ENCODE results near the gene PI4K2B.

Gene PI4K2B

DNA sequence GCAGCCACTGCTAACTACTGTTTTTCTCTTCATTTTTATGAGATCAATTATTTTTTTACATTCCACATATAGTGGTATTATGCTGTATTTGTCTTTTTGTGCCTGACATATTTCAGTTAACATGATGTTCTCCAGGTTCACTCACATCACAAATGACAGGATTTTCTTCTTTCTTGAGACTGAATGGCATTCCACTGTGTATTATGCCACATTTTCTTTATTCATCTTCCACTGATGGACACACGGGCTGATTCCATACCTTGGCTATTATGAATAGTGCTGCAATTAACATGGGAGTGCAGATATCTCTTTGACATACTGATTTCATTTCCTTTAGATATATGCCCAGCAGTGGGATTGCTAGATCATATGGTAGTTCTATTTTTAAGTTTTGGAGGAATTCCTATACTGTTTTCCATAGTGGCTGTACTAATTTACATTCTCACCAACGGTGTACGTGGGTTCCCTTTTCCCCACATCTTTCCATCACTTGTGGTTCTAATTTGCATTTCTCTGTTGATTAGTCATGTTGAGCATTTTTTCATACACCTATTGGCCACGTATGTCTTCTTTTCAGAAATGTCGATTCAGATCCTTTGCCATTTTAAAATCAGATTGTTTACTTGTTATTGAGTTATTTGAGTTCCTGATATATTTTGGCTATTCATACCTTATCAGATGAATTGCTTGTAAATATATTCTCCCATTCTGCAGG, 63.9 kb downstream of the PI4K2B start:
- in situ Hi-C loops (cut with MboI; ENCODE audit: low sequenced_read_pairs, unreplicated experiment), result no loop called here
- TF ChIP-seq, protein P1, sequence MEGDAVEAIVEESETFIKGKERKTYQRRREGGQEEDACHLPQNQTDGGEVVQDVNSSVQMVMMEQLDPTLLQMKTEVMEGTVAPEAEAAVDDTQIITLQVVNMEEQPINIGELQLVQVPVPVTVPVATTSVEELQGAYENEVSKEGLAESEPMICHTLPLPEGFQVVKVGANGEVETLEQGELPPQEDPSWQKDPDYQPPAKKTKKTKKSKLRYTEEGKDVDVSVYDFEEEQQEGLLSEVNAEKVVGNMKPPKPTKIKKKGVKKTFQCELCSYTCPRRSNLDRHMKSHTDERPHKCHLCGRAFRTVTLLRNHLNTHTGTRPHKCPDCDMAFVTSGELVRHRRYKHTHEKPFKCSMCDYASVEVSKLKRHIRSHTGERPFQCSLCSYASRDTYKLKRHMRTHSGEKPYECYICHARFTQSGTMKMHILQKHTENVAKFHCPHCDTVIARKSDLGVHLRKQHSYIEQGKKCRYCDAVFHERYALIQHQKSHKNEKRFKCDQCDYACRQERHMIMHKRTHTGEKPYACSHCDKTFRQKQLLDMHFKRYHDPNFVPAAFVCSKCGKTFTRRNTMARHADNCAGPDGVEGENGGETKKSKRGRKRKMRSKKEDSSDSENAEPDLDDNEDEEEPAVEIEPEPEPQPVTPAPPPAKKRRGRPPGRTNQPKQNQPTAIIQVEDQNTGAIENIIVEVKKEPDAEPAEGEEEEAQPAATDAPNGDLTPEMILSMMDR (IDR thresholded peaks at IDR 0.05; ENCODE audit: borderline replicate concordance, control extremely low read depth, extremely low read depth, insufficient read depth, missing control alignments), result no peak

DNA sequence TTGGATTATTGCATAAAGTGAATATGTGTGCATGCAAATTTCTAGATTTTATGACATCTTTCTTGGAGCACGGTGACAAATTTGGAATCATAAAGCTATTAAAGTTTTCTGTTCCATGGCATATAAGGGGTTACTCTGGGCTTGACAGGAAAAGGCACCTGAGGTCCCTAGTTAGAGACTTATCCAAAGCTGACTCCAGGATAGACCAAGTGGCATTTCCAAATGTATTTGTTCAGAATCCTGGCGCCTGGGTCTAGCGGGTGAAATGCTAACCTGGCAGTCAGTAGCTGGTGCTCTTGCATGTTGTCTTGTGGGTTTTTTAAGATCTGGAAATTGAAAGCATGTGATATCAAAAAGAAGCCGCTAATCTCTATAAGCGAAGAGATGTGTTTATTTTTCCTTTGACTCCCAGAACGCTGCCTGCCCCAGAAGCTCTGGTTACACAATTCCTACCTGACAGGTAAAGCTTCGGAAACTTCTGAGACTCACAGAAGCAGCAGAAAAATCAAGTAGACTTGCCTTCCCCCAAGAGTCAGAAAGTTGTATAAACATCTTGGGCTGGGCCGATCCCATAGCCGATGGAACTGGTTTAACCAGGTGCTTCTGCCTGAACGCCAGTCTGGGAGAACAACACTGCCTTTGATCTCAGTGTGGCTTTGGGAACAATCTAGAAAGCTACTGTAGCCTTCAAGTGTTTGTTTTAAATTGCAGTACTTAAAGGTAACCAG, 65.8 kb downstream of the PI4K2B start:
- no peak for DNase-seq (ENCODE audit: low spot score)
- TF ChIP-seq, protein P1 (IDR thresholded peaks at IDR 0.05; ENCODE audit: borderline replicate concordance, control extremely low read depth, extremely low read depth, insufficient read depth, missing control alignments), result no peak
- in situ Hi-C loops (cut with MboI; ENCODE audit: low sequenced_read_pairs, unreplicated experiment), result no loop called here

More for the DNA sequence above, 63.9 kb downstream of the PI4K2B start:
- DNase-seq (ENCODE audit: low spot score), result no peak

DNA sequence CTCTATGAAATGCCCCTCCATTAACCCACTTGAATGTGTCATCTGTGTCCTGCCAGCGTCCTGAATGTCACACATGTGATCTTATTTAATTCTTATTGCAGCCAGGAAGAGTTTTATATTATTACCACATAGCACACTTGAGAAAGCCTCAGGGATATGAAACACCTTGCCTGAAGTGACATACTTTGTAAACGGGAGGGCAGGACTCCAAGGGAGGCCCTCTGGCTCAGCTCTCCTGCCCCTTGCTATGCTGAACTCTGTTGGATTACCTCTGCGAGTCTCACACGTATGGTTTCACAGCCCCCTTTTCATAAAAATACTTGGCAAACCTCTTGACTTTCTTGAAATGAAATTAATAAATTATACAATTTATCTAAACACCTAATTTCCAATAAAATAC, 67.6 kb downstream of the PI4K2B start:
- TF ChIP-seq, protein P1 (IDR thresholded peaks at IDR 0.05; ENCODE audit: borderline replicate concordance, control extremely low read depth, extremely low read depth, insufficient read depth, missing control alignments), result no peak
- in situ Hi-C loops (cut with MboI; ENCODE audit: low sequenced_read_pairs, unreplicated experiment), result no loop called here
- DNase-seq (ENCODE audit: low spot score), result no peak

DNA sequence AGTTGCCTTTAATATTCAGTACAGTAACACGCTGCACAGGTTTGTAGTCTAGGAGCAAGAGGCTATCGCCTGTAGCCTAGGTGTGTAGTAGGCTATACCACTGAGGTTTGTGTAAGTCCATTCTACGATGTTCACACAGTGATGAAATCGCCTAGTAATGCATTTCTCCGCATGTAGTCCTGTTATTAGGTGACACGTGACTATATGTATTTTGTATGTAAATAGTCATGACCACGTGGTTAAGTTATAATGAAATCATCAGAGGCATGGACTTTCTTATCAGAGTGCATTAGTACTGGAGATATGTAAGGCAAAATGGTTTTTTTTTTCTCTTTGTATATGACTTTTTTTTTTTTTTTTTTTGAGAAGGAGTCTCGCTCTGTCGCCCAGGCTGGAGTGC, 68.8 kb downstream of the PI4K2B start:
- DNase-seq (ENCODE audit: low spot score), result no peak
- TF ChIP-seq, protein P1 (IDR thresholded peaks at IDR 0.05; ENCODE audit: borderline replicate concordance, control extremely low read depth, extremely low read depth, insufficient read depth, missing control alignments), result no peak
- in situ Hi-C loops (cut with MboI; ENCODE audit: low sequenced_read_pairs, unreplicated experiment), result no loop called here

DNA sequence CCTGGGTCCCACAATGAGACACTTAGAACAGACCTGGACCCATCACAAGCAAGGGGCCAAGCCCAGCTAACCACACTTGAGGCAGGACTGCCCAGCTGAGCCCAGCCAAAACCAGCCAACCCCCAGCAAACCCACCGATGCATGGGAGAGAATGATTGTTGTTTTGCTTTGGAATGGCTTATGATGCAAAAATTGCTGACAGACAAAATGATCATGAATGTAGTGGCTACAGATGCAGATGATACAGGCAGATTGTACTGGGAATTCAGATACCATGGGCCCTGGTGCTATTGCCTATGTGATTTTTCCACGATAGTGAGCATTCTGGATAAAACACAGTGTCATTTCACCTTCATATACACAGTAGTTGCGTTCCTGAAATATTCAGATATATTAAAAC, 69.7 kb downstream of the PI4K2B start:
- no peak for DNase-seq (ENCODE audit: low spot score)
- TF ChIP-seq, protein P1 (IDR thresholded peaks at IDR 0.05; ENCODE audit: borderline replicate concordance, control extremely low read depth, extremely low read depth, insufficient read depth, missing control alignments), result no peak
- in situ Hi-C loops (cut with MboI; ENCODE audit: low sequenced_read_pairs, unreplicated experiment), result no loop called here

DNA sequence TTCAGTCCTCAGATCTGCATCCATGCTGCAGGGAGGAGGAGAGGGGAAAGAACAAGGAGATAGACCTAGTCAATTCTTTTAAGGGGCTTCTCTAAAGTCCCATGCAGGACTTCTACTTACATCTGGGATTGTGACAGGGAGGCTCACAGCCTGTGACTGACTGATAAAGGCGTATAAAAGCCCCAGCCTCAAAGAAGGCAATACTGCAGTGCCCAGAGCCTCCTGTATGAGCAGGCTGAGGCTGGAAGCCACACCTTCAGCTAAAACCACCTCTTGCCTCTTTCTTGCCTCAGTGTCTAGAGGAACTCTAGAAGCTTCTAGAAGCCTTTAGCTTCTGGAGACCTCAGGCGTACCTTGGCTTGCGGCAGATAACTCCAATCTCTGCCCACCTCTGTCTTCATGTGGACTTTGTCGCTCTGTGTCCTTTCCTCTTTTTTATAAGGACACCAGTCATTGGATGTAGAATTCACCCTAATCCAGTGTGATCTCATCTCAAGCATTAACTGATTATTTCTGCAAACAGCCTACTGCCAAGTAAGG, 72.8 kb downstream of the PI4K2B start:
- TF ChIP-seq, protein P1 (IDR thresholded peaks at IDR 0.05; ENCODE audit: borderline replicate concordance, control extremely low read depth, extremely low read depth, insufficient read depth, missing control alignments), result no peak

More for the DNA sequence above, 72.8 kb downstream of the PI4K2B start:
- DNase-seq (ENCODE audit: low spot score), result no peak
- in situ Hi-C loops (cut with MboI; ENCODE audit: low sequenced_read_pairs, unreplicated experiment), result no loop called here
